HepG2 (cell line): Measurements from ENCODE around the gene ADGRG6. TPM values are rescaled to one million over a fixed set of nuclear protein-coding genes. Genes with fewer than 3 reads are reported as not detected.
A peak's percentile ranks its signal among the peaks of the same experiment; 100 is the strongest.

Source experiments
- EZH2 ChIP-seq: conservative IDR thresholded peaks from 2 replicates; pipeline ENCODE4 v1.6.1; 2012; ENCODE audit warnings: mild to moderate bottlenecking, low read depth, low read length, moderate library complexity
- HMG20A ChIP-seq: IDR thresholded peaks from 2 replicates; pipeline ENCODE4 v1.6.1; 2016; ENCODE audit warnings: borderline replicate concordance
- PHF20 ChIP-seq: sonication (generic); formaldehyde crosslinking; IDR thresholded peaks from 2 replicates; pipeline ENCODE4 v1.5.0; 2020; ENCODE audit warnings: mild to moderate bottlenecking, missing genetic modification reagents
- RNF219 ChIP-seq: sonication (generic); formaldehyde crosslinking; IDR thresholded peaks from 2 replicates; pipeline ENCODE4 v1.5.0; 2020; ENCODE audit warnings: mild to moderate bottlenecking, missing genetic modification reagents
- SOX6 ChIP-seq, 2 experiments: fragments of 450-650 bp in 1 of 2; sonication (generic) in 1 of 2; formaldehyde crosslinking in 1 of 2; IDR thresholded peaks; 2 replicates each; pipeline versions ENCODE4 v1.4.0 to v1.6.1; 2017 to 2020; ENCODE audit warnings: antibody characterized with exemption in 1 of 2, mild to moderate bottlenecking in 1 of 2, missing genetic modification reagents in 1 of 2
- TBP ChIP-seq: sonication (generic); formaldehyde crosslinking; IDR thresholded peaks from 2 replicates; pipeline ENCODE4 v1.5.0; 2020; ENCODE audit warnings: missing genetic modification reagents
- UBTF ChIP-seq: sonication (generic); formaldehyde crosslinking; IDR thresholded peaks from 2 replicates; pipeline ENCODE4 v1.4.0; 2020; ENCODE audit warnings: mild to moderate bottlenecking, missing genetic modification reagents
- USF2 ChIP-seq, 2 experiments: sonication (generic) in 1 of 2; formaldehyde crosslinking in 1 of 2; IDR thresholded peaks; 2 replicates each; pipeline versions ENCODE4 v1.5.1 to v1.6.1; 2011 to 2020; ENCODE audit warnings: borderline replicate concordance in 1 of 2, low read depth in 1 of 2, low read length in 1 of 2, mild to moderate bottlenecking in 1 of 2, missing genetic modification reagents in 1 of 2, moderate library complexity in 1 of 2
- ZNF18 ChIP-seq: sonication (generic); formaldehyde crosslinking; IDR thresholded peaks from 2 replicates; pipeline ENCODE4 v1.8.0; 2022; ENCODE audit warnings: mild to moderate bottlenecking, missing genetic modification reagents; ENCODE audit not compliant: insufficient replicate concordance
- ZNF7 ChIP-seq: IDR thresholded peaks from 2 replicates; pipeline ENCODE4 v1.6.1; 2016; ENCODE audit warnings: missing biosample characterization, missing genetic modification reagents
- polyA plus RNA-seq, 8 experiments: library from polyadenylated mRNA; depleted of rRNA in 3 of 8; stranded (reverse) in 7 of 8; unstranded in 1 of 8; fragments of >200 nt; fragmentation: Illumina TruSeq in 4 of 8; extraction: Trizol in 4 of 8; gene quantifications; 2 replicates each; pipeline versions ENCODE4 v1.2.1 to v1.2.3, GENCODE V29; 2011 to 2016; ENCODE audit warnings: low read depth in 4 of 8, missing spikeins in 1 of 8, mixed read lengths in 1 of 8; ENCODE audit not compliant: insufficient read depth in 1 of 8
- total RNA-seq, 5 experiments: library from RNA; depleted of rRNA; stranded (reverse); fragments of >200 nt; fragmentation: Illumina TruSeq; extraction: Trizol; gene quantifications; 2 replicates each; pipeline ENCODE4 v1.2.3, GENCODE V29; 2016; ENCODE audit warnings: low read depth in 1 of 5

ADGRG6 gene
- total and polyA plus RNA-seq, 2 of the 13 experiments (the other 11 are each of a cell fraction or from before 2014, with no cell fraction given) = 129 to 249 TPM

GRCh38 chr6:142374091-142374770, 72.4 kb downstream of the ADGRG6 start (continued):
- TF ChIP-seq USF2 (IDR thresholded peaks at IDR 0.05; ENCODE audit: low read depth, low read length) = no peak
- TF ChIP-seq USF2 (CRISPR knock-in tag; IDR thresholded peaks at IDR 0.05; ENCODE audit: borderline replicate concordance) = no peak
- no peak for TF ChIP-seq RNF219
- TF ChIP-seq TBP = no peak
- peak; percentile 27; the same call in 1 of the 2 replicates for TF ChIP-seq HMG20A (CRISPR knock-in tag)
- TF ChIP-seq ZNF7 (CRISPR knock-in tag) = no peak
- TF ChIP-seq SOX6 (IDR thresholded peaks at IDR 0.05) = no peak
- TF ChIP-seq SOX6 (CRISPR knock-in tag; IDR thresholded peaks at IDR 0.05) = peak; percentile 42; the same call in 1 of the 2 replicates
- no peak for TF ChIP-seq EZH2
- no peak for TF ChIP-seq UBTF (CRISPR knock-in tag)
- no peak for TF ChIP-seq ZNF18 (CRISPR knock-in tag)
- TF ChIP-seq PHF20 (CRISPR knock-in tag) = no peak
